SIG-M5 treated with dmso at 0.1 percent for 504 hours (cell line): ENCODE data around the gene MAOA.

Experiments used
- DNase-seq: peaks from one replicate; lab custom pipeline; 2025; ENCODE audit not compliant: unreplicated experiment; lab: John Stamatoyannopoulos, UW

Gene MAOA

GRCh38 chrX:43750248-43750676, 94.2 kb downstream of the MAOA start:
- peak; percentile 58 for DNase-seq

GRCh38 chrX:43753637-43754036, 97.5 kb downstream of the MAOA start:
- DNase-seq, result no peak

DNA sequence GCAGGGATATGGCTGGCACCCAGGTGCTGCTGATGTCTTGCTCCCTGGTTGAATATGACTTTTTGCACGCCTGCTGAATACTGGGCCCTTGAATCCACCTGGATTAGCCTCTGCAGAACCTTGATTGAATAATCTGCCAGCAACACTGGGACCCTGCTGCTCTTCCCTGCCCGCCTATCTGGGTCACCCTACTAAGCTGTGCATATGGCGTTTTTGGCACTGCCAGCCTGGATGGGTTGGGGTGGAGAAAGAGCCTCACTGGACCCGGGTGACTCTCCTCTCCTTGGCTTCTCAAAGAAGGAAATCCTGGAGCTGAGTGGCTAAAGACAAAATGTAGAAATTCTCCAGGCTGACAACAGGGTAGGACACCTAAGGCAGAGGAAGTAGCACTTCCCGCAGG, 100.0 kb downstream of the MAOA start:
- DNase-seq, result no peak

DNA sequence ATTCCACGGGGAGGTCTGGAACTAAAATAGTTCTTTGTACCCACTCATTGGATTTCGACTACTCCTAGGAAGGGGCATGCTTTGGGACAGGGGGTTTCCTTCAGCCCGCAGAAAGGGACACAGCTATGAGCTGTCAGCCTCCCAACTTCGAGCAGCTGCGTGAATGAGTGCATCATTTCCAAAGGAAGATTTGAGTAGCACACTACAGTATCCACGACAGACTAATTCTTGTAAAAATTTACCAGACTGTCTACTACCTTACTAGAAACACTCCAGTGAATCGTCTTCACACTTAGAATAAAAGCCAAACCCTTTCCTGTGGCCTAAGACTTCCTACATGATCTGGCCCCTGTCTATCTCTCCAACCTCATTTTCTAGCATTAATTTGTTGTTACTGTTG, 101.9 kb downstream of the MAOA start:
- DNase-seq, result no peak

GRCh38 chrX:43785930-43786591, 130.0 kb downstream of the MAOA start:
- DNase-seq, result no peak
